CD14-positive monocyte (primary cell): ENCODE results near the gene AIRE. TPM values are rescaled to one million over a fixed set of nuclear protein-coding genes. Genes with fewer than 3 reads are reported as not detected.

Experiments used
- DNase-seq, 3 donors: peaks; one replicate each; pipeline ENCODE4 v3.0.0-alpha.2; 2011 to 2022
- H2AFZ ChIP-seq: 2 replicates; pipeline ENCODE4 v1.6.0; 2012; ENCODE audit warnings: mild to moderate bottlenecking, low read depth, low read length, inconsistent platforms; ENCODE audit not compliant: insufficient read depth, poor library complexity, severe bottlenecking
- H3K27ac ChIP-seq, 2 donors: 1 replicate in 1 of 2; 2 replicates in 1 of 2; pipeline ENCODE4 v1.5.1; 2012 to 2013; ENCODE audit warnings: low read length in 2 of 2, control low read depth in 1 of 2, inconsistent platforms in 1 of 2, low read depth in 1 of 2, mild to moderate bottlenecking in 1 of 2
- H3K27me3 ChIP-seq, 2 donors: one replicate each; pipeline versions ENCODE4 v1.6.0 to v1.6.1; 2011 to 2013; ENCODE audit warnings: low read length in 2 of 2; ENCODE audit not compliant: control insufficient read depth in 2 of 2, insufficient read depth in 2 of 2
- H3K36me3 ChIP-seq, 2 donors: replicated peaks in 1 of 2; 1 replicate in 1 of 2; 2 replicates in 1 of 2; pipeline versions ENCODE4 v1.5.1 to v1.6.1; 2012 to 2013; ENCODE audit warnings: low read length in 2 of 2, control low read depth in 1 of 2, inconsistent platforms in 1 of 2, mild to moderate bottlenecking in 1 of 2; ENCODE audit not compliant: insufficient read depth in 2 of 2, control insufficient read depth in 1 of 2
- H3K4me1 ChIP-seq, 2 donors: 1 replicate in 1 of 2; 2 replicates in 1 of 2; pipeline versions ENCODE4 v1.5.1 to v1.6.1; 2012 to 2013; ENCODE audit warnings: low read length in 2 of 2, control low read depth in 1 of 2, inconsistent platforms in 1 of 2, mild to moderate bottlenecking in 1 of 2, moderate library complexity in 1 of 2; ENCODE audit not compliant: insufficient read depth in 2 of 2, control insufficient read depth in 1 of 2
- H3K4me2 ChIP-seq: replicated peaks from 2 replicates; pipeline ENCODE3; 2012; ENCODE audit warnings: low read length, moderate library complexity, mild to moderate bottlenecking; ENCODE audit not compliant: poor library complexity, severe bottlenecking; ENCODE audit errors: extremely low read depth
- H3K4me3 ChIP-seq, 3 experiments: fragments of 200-600 bp in 1 of 3; sonication (generic) in 1 of 3; replicated peaks in 1 of 3; 1 replicate in 2 of 3; 2 replicates in 1 of 3; pipeline ENCODE4 v1.5.1; 2011 to 2013; ENCODE audit warnings: low read length in 3 of 3, mild to moderate bottlenecking in 3 of 3, control low read depth in 2 of 3, low read depth in 2 of 3, inconsistent platforms in 1 of 3, moderate library complexity in 1 of 3
- H3K79me2 ChIP-seq: 2 replicates; pipeline ENCODE4 v1.6.0; 2012; ENCODE audit warnings: mild to moderate bottlenecking, control low read depth, inconsistent platforms, low read length, moderate library complexity; ENCODE audit not compliant: insufficient read depth
- H3K9ac ChIP-seq: 2 replicates; pipeline ENCODE4 v1.6.0; 2017; ENCODE audit warnings: low read length, mild to moderate bottlenecking; ENCODE audit not compliant: insufficient read depth, poor library complexity, severe bottlenecking
- H3K9me3 ChIP-seq, 2 donors: replicated peaks in 1 of 2; 1 replicate in 1 of 2; 2 replicates in 1 of 2; pipeline versions ENCODE4 v1.5.1 to v1.6.1; 2012 to 2013; ENCODE audit warnings: low read length in 2 of 2, control low read depth in 1 of 2; ENCODE audit not compliant: control insufficient read depth in 1 of 2, insufficient read depth in 1 of 2
- H4K20me1 ChIP-seq: 2 replicates; pipeline ENCODE4 v1.6.0; 2012; ENCODE audit warnings: mild to moderate bottlenecking, low read length, control low read depth, moderate library complexity; ENCODE audit not compliant: insufficient read depth
- H3K27ac Mint-ChIP-seq, 7 donors: one replicate each; pipeline ENCODE4 v1.8.0; 2020; ENCODE audit warnings: mild to moderate bottlenecking in 7 of 7, mixed read lengths in 7 of 7, moderate library complexity in 6 of 7, inconsistent platforms in 2 of 7
- H3K27me3 Mint-ChIP-seq, 3 donors: one replicate each; pipeline ENCODE4 v1.8.0; 2021 to 2022; ENCODE audit warnings: low read depth in 3 of 3, mild to moderate bottlenecking in 3 of 3, mixed read lengths in 3 of 3, moderate library complexity in 3 of 3, inconsistent platforms in 1 of 3
- H3K36me3 Mint-ChIP-seq, 2 donors: one replicate each; pipeline ENCODE4 v1.8.0; 2020; ENCODE audit warnings: mixed read lengths in 2 of 2, inconsistent platforms in 1 of 2, mild to moderate bottlenecking in 1 of 2
- H3K4me1 Mint-ChIP-seq: one replicate; pipeline ENCODE4 v1.8.0; 2020; ENCODE audit warnings: mild to moderate bottlenecking, mixed read lengths
- H3K4me3 Mint-ChIP-seq, 2 donors: one replicate each; pipeline ENCODE4 v1.8.0; 2020; ENCODE audit warnings: mild to moderate bottlenecking in 2 of 2, mixed read lengths in 2 of 2, moderate library complexity in 1 of 2
- H3K9me3 Mint-ChIP-seq, 7 donors: one replicate each; pipeline ENCODE4 v1.8.0; 2020 to 2022; ENCODE audit warnings: mixed read lengths in 7 of 7, mild to moderate bottlenecking in 6 of 7, moderate library complexity in 6 of 7, inconsistent platforms in 2 of 7
- WGBS: methylation state at CpG from one replicate; pipeline ENCODE4 v1.1.5; 2013; ENCODE audit warnings: missing lambda C conversion rate; ENCODE audit not compliant: insufficient coverage; 5-methylcytosine and 5-hydroxymethylcytosine counted together
- intact Hi-C, 2 donors: fragments of 100-400 bp; cut with micrococcal nuclease; formaldehyde crosslinking; loops; one replicate each; pipeline versions ENCODE4 v1.15.0 to v1.15.1; 2023
- polyA plus RNA-seq, 3 donors: library from polyadenylated mRNA; depleted of rRNA in 1 of 3; unstranded in 2 of 3; stranded (reverse) in 1 of 3; fragments of 300-500 nt in 2 of 3; fragments of >200 nt in 1 of 3; fragmentation: Illumina TruSeq in 2 of 3; gene quantifications; 1 replicate in 2 of 3; 2 replicates in 1 of 3; pipeline ENCODE4 v1.2.3, GENCODE V29; 2012 to 2021
- TF ChIP-seq, protein P1 (sequence below): fragments of 200-600 bp; IDR thresholded peaks from one replicate; pipeline ENCODE4 v1.8.0; 2022; ENCODE audit warnings: antibody characterized with exemption, mild to moderate bottlenecking

Gene AIRE
- polyA plus RNA-seq, 3 donors: not detected

DNA sequence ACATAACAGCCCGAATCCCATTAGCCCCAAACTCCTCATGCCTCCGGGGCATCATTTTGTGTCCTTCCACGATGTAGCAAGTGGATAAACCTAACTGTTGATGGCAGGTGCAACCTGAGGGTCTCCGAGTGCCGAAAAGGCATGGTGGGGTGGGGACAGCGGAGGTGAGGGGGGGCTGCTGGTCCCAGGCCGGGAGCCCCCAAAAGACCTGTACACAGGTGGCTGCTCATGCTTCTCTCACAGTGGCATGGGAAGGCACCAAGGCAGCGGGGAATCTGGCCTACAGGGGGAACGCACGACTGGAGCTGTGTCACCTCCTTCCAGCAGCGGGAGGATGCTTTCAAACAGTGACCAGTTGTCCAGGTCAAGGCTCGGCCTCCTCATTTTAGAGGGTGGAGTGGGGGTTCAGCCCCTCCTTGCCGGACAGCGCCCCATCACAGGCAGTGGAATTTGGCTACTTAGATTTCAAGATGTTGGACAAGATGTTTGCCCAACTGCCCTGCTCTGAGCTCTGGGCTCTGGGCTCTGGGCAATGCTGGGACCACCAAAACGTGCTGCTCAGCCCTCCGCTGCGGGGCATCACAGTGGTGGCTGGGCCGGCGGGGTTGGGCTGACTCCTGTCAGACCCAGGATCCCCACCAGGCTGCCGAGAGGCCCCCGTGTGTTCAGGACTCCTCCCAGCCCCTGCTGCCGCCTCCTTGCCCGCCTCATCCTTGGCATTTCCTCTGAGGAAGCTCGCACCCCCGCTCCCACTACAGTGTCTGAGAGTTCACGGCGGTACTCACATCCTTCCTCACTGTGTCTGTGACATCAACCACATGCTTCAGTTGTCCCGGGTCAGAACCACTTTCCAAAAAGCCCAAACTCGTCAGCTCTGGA, 31.6 kb upstream of the AIRE start:
- intact Hi-C loops: no loop called here
- H3K9ac ChIP-seq: no peak overlapping the region
- TF ChIP-seq, protein P1, sequence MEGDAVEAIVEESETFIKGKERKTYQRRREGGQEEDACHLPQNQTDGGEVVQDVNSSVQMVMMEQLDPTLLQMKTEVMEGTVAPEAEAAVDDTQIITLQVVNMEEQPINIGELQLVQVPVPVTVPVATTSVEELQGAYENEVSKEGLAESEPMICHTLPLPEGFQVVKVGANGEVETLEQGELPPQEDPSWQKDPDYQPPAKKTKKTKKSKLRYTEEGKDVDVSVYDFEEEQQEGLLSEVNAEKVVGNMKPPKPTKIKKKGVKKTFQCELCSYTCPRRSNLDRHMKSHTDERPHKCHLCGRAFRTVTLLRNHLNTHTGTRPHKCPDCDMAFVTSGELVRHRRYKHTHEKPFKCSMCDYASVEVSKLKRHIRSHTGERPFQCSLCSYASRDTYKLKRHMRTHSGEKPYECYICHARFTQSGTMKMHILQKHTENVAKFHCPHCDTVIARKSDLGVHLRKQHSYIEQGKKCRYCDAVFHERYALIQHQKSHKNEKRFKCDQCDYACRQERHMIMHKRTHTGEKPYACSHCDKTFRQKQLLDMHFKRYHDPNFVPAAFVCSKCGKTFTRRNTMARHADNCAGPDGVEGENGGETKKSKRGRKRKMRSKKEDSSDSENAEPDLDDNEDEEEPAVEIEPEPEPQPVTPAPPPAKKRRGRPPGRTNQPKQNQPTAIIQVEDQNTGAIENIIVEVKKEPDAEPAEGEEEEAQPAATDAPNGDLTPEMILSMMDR: no peak
- no peak overlapping the region for H3K4me3 Mint-ChIP-seq
- no peaks in the 10 kb centered on the region for H3K36me3 ChIP-seq
- H3K9me3 ChIP-seq: no peaks in the 10 kb centered on the region
- peaks cover 2% of the 10 kb centered on the region for H3K4me1 Mint-ChIP-seq
- WGBS: 58% methylated on average over 24 of the region's 29 CpGs
- H3K27me3 Mint-ChIP-seq: peaks cover 7 to 13% (median 12%) of the 10 kb centered on the region in 3 donors
- H3K79me2 ChIP-seq: no peaks in the 10 kb centered on the region
- no peak overlapping the region for H3K27ac Mint-ChIP-seq
- no peak for DNase-seq
- H3K4me2 ChIP-seq: no peak overlapping the region
- H3K27ac ChIP-seq: no peak overlapping the region
- no peaks in the 10 kb centered on the region for H3K36me3 Mint-ChIP-seq
- H2AFZ ChIP-seq: no peak overlapping the region
- no peak overlapping the region for H3K4me3 ChIP-seq
- H3K9me3 Mint-ChIP-seq: no peaks in the 10 kb centered on the region
- no peaks in the 10 kb centered on the region for H3K4me1 ChIP-seq
- no peaks in the 10 kb centered on the region for H4K20me1 ChIP-seq
- peaks cover 0 to 8% of the 10 kb centered on the region in 2 donors for H3K27me3 ChIP-seq

DNA sequence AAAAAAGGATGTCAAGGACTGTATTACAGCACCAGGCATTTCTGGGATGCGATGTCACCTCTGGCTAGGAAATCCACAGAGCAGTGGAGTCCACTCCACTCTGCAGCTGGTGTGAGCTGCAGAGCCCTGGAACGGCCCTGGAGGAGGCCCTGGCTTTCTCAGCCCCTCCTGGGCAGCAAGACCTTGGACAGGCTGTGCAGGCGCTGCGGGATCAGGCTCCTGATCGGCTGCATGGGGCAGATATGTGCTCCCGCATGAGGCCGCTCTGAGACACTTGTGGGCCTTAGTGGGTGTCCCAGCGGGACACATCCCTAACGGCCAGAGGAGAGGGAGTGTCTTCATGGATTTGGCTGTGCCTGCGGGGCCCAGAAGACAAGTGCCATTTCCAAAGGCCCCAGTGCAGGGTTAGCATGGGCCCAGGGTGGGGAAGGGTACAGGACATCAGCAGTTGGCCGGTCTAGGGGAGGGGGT, 30.1 kb upstream of the AIRE start:
- no peak overlapping the region for H3K4me3 Mint-ChIP-seq
- peaks cover 2% of the 10 kb centered on the region for H3K4me1 Mint-ChIP-seq

More for the DNA sequence above, 30.1 kb upstream of the AIRE start:
- H3K4me3 ChIP-seq: no peak overlapping the region
- intact Hi-C loops: no loop called here
- H3K36me3 ChIP-seq: no peaks in the 10 kb centered on the region
- WGBS: over 99% methylated on average over 10 of the region's 11 CpGs
- no peak overlapping the region for H3K9ac ChIP-seq
- Mint-ChIP-seq H3K27ac (no peak overlapping the region), H3K36me3 (no peaks in the 10 kb centered on the region), H3K9me3 (no peaks in the 10 kb centered on the region), H3K27me3 (peaks cover 7 to 15% (median 13%) of the 10 kb centered on the region in 3 donors)
- no peaks in the 10 kb centered on the region for H3K79me2 ChIP-seq
- no peak overlapping the region for H2AFZ ChIP-seq
- TF ChIP-seq, protein P1: no peak
- H4K20me1 ChIP-seq: no peaks in the 10 kb centered on the region
- H3K27me3 ChIP-seq: peaks cover 0 to 8% of the 10 kb centered on the region in 2 donors
- no peak for DNase-seq
- no peak overlapping the region for H3K4me2 ChIP-seq
- H3K4me1 ChIP-seq: no peaks in the 10 kb centered on the region
- H3K9me3 ChIP-seq: no peaks in the 10 kb centered on the region
- H3K27ac ChIP-seq: no peak overlapping the region
